MM.1S (cell line): ENCODE measurements around the gene CRTAC1.

Experiments
- EZH2 ChIP-seq: fragments of 300-600 bp; sonication (generic); optimal IDR thresholded peaks from 2 replicates; pipeline ENCODE3; 2017; ENCODE audit warnings: low read depth, mild to moderate bottlenecking, antibody characterized with exemption, low read length, mixed read lengths
- TF ChIP-seq, protein P1 (sequence below): fragments of 300-600 bp; sonication (generic); IDR thresholded peaks from 2 replicates; pipeline ENCODE4 v1.5.1; 2016; ENCODE audit warnings: antibody characterized with exemption, low read length, mixed read lengths

GRCh38 chr10:97922022-97922758 is 108.2 kb downstream of the CRTAC1 start:
- TF ChIP-seq, protein P1, sequence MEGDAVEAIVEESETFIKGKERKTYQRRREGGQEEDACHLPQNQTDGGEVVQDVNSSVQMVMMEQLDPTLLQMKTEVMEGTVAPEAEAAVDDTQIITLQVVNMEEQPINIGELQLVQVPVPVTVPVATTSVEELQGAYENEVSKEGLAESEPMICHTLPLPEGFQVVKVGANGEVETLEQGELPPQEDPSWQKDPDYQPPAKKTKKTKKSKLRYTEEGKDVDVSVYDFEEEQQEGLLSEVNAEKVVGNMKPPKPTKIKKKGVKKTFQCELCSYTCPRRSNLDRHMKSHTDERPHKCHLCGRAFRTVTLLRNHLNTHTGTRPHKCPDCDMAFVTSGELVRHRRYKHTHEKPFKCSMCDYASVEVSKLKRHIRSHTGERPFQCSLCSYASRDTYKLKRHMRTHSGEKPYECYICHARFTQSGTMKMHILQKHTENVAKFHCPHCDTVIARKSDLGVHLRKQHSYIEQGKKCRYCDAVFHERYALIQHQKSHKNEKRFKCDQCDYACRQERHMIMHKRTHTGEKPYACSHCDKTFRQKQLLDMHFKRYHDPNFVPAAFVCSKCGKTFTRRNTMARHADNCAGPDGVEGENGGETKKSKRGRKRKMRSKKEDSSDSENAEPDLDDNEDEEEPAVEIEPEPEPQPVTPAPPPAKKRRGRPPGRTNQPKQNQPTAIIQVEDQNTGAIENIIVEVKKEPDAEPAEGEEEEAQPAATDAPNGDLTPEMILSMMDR: no peak
- TF ChIP-seq EZH2: no peak
